ENCODE results near the gene TMEM132C. TPM values are rescaled to one million over a fixed set of nuclear protein-coding genes. Genes with fewer than 3 reads are reported as not detected.
"Not testable (repeated sequence)": the region's sequence is repeated elsewhere in the genome, so short reads cannot be mapped to it uniquely, and the experiment has no call there.

TMEM132C gene
- total RNA-seq: 10 to 100 TPM; 11.1 to 12.8 TPM
- long read RNA-seq, partial matches to known transcripts: 2 of 3 reads
- long read RNA-seq, other reads (novel, unspliced or antisense): 1 of 3 reads

GRCh38 chr12:128267131-128267622, at the start of gene TMEM132C:
Gene TMEM132C (plus strand): TSS chr12:128267170. CDS start chr12:128267403, 233 bp downstream.
- peak; percentile 40 for DNase-seq
- intact Hi-C loops (cut with DNase I): loop anchor here in 1 of 2 donors (10.0 kb wide), 1 partner anchor 1648 kb away; no protein-coding TSS in a partner anchor
- peak; percentile 25 to 43 for ATAC-seq

GRCh38 chr12:128224226-128224625, 42.7 kb upstream of the TMEM132C start:
- no peak for ATAC-seq
- DNase-seq: no peak
- intact Hi-C loops (cut with DNase I): no loop called here

GRCh38 chr12:128228581-128228980, 38.4 kb upstream of the TMEM132C start:
- intact Hi-C loops (cut with DNase I): no loop called here

GRCh38 chr12:128235635-128236417, 31.1 kb upstream of the TMEM132C start:
- DNase-seq (no peak), ATAC-seq (no peak)
- intact Hi-C loops (cut with DNase I): no loop called here

More at GRCh38 chr12:128228581-128228980, 38.4 kb upstream of the TMEM132C start:
- DNase-seq: no peak
- no peak for ATAC-seq

GRCh38 chr12:128236525-128236924, 30.4 kb upstream of the TMEM132C start:
- DNase-seq (no peak), ATAC-seq (no peak)
- intact Hi-C loops (cut with DNase I): no loop called here

GRCh38 chr12:128240745-128241144, 26.2 kb upstream of the TMEM132C start:
- ATAC-seq (no peak), DNase-seq (no peak)
- intact Hi-C loops (cut with DNase I): no loop called here

GRCh38 chr12:128245121-128245520, 21.8 kb upstream of the TMEM132C start:
- ATAC-seq (no peak), DNase-seq (no peak)
- intact Hi-C loops (cut with DNase I): no loop called here

GRCh38 chr12:128245905-128246304, 21.1 kb upstream of the TMEM132C start:
- ATAC-seq (no peak), DNase-seq (no peak)
- intact Hi-C loops (cut with DNase I): no loop called here

- DNase-seq (no peak), ATAC-seq (no peak)
- intact Hi-C loops (cut with DNase I): loop anchor here in 1 of 2 donors (10.0 kb wide), 1 partner anchor 1765 kb away; no protein-coding TSS in a partner anchor
Measured at GRCh38 chr12:128250096-128250495, 16.9 kb upstream of the TMEM132C start.

- not testable (repeated sequence) for DNase-seq, ATAC-seq
- intact Hi-C loops (cut with DNase I): loop anchor here in 1 of 2 donors (10.0 kb wide), 1 partner anchor 1761 kb away; no protein-coding TSS in a partner anchor
Measured at GRCh38 chr12:128253829-128254228, 13.1 kb upstream of the TMEM132C start.

GRCh38 chr12:128258866-128259555, 8.0 kb upstream of the TMEM132C start:
- DNase-seq (no peak), ATAC-seq (no peak)
- intact Hi-C loops (cut with DNase I): loop anchor here in 1 of 2 donors (10.0 kb wide), 1 partner anchor 1756 kb away; no protein-coding TSS in a partner anchor

GRCh38 chr12:128259556-128260070, 7.4 kb upstream of the TMEM132C start:
- intact Hi-C loops (cut with DNase I): loop anchor here (5.0 to 10.0 kb wide), 3 partner anchors 128 to 1755 kb away; no protein-coding TSS in a partner anchor
- peak; percentile 40 to 53 for ATAC-seq
- peak; percentile 56 for DNase-seq

- intact Hi-C loops (cut with DNase I): loop anchor here (2.0 to 10.0 kb wide), 3 partner anchors 126 to 1653 kb away; no protein-coding TSS in a partner anchor
- ATAC-seq: no peak
- DNase-seq: no peak
Measured at GRCh38 chr12:128261757-128262156, 5.2 kb upstream of the TMEM132C start.

GRCh38 chr12:128265566-128265965, 1.4 kb upstream of the TMEM132C start:
- intact Hi-C loops (cut with DNase I): loop anchor here in 1 of 2 donors (10.0 kb wide), 1 partner anchor 1649 kb away; no protein-coding TSS in a partner anchor
- DNase-seq (peak; percentile 58), ATAC-seq (peak in 1 of 2 donors; percentile 34)

- intact Hi-C loops (cut with DNase I): loop anchor here in 1 of 2 donors (10.0 kb wide), 1 partner anchor 1649 kb away; no protein-coding TSS in a partner anchor
- ATAC-seq (no peak), DNase-seq (no peak)
Measured at GRCh38 chr12:128266086-128266485, 884 bp upstream of the TMEM132C start.

GRCh38 chr12:128266541-128267130, 334 bp upstream of the TMEM132C start:
- DNase-seq (no peak), ATAC-seq (no peak)
- intact Hi-C loops (cut with DNase I): loop anchor here in 1 of 2 donors (10.0 kb wide), 1 partner anchor 1648 kb away; no protein-coding TSS in a partner anchor

- intact Hi-C loops (cut with DNase I): loop anchor here in 1 of 2 donors (10.0 kb wide), 1 partner anchor 1647 kb away; no protein-coding TSS in a partner anchor
- DNase-seq: no peak
- peak; percentile 24 to 51 for ATAC-seq
Measured at GRCh38 chr12:128267651-128268378, 845 bp downstream of the TMEM132C start.
